IgD-negative memory B cell (primary cell): Measurements from ENCODE around the gene PCDH9. TPM values are rescaled to one million over a fixed set of nuclear protein-coding genes. Genes with fewer than 3 reads are reported as not detected.

Experiments
- H3K27ac Mint-ChIP-seq, 3 donors: one replicate each; pipeline ENCODE4 v1.8.0; 2020 to 2022; ENCODE audit warnings: mild to moderate bottlenecking in 3 of 3, mixed read lengths in 3 of 3, moderate library complexity in 1 of 3
- H3K27me3 Mint-ChIP-seq: one replicate; pipeline ENCODE4 v1.8.0; 2021; ENCODE audit warnings: mixed read lengths
- H3K36me3 Mint-ChIP-seq: one replicate; pipeline ENCODE4 v1.8.0; 2020; ENCODE audit warnings: mild to moderate bottlenecking, mixed read lengths
- H3K4me1 Mint-ChIP-seq, 3 donors: one replicate each; pipeline ENCODE4 v1.8.0; 2020 to 2022; ENCODE audit warnings: mixed read lengths in 3 of 3, mild to moderate bottlenecking in 1 of 3
- H3K4me3 Mint-ChIP-seq, 4 donors: one replicate each; pipeline ENCODE4 v1.8.0; 2020 to 2022; ENCODE audit warnings: mild to moderate bottlenecking in 4 of 4, mixed read lengths in 4 of 4, moderate library complexity in 3 of 4
- H3K9me3 Mint-ChIP-seq, 3 donors: one replicate each; pipeline ENCODE4 v1.8.0; 2020 to 2021; ENCODE audit warnings: mixed read lengths in 3 of 3, mild to moderate bottlenecking in 1 of 3
- polyA plus RNA-seq: library from polyadenylated mRNA; unstranded; fragments of 300-500 nt; fragmentation: Illumina TruSeq; gene quantifications from one replicate; pipeline ENCODE4 v1.2.3, GENCODE V29; 2021

The PCDH9 gene
- polyA plus RNA-seq, 1 donor from 2014 or later: 2.3 TPM

DNA sequence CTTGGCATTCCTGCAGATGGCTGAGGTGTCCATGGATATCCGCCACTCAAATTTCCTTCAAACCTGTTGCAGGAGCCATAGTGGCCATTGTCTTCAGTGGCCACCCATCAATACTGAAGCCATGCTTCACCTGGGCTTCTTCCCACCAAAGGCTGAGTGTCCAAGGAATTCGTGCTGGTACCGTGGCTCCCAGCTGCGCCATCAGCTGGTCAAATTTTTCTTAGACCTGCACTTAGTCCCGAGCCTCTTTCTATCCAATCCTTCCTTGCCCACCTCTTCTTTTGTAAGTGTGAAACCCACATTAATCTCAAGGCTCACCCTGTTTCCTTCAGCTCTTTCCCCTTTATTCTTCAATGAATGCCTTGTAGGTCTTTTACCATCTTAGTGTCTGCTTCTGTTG lies 152.1 kb downstream of the PCDH9 start:
- Mint-ChIP-seq H3K4me1 (no peaks in the 10 kb centered on the region), H3K27me3 (no peaks in the 10 kb centered on the region), H3K27ac (no peak overlapping the region), H3K9me3 (no peaks in the 10 kb centered on the region), H3K4me3 (no peak overlapping the region), H3K36me3 (no peaks in the 10 kb centered on the region)

DNA sequence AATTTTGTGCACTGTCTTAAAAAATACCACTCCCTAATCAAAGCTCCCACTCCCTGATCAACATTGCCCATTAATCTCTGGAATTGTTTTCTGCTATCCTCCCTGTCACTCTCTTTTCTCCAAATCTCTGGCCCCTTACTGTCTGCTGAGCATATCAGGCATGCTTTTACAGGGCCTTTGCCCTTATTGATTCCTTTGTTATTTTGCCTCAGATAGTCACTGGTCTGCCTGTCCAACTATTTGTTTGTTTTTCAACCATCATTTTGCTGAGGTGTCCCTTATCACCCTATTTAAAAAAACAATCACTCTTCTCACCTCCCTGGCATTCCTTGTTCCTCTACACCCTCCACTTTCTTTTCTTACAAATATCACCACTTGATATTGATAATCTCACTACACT lies 153.0 kb downstream of the PCDH9 start:
- no peak overlapping the region for H3K4me3 Mint-ChIP-seq
- no peaks in the 10 kb centered on the region for H3K4me1 Mint-ChIP-seq
- H3K27me3 Mint-ChIP-seq: no peaks in the 10 kb centered on the region
- no peak overlapping the region for H3K27ac Mint-ChIP-seq
- no peaks in the 10 kb centered on the region for H3K9me3 Mint-ChIP-seq
- H3K36me3 Mint-ChIP-seq: no peaks in the 10 kb centered on the region

DNA sequence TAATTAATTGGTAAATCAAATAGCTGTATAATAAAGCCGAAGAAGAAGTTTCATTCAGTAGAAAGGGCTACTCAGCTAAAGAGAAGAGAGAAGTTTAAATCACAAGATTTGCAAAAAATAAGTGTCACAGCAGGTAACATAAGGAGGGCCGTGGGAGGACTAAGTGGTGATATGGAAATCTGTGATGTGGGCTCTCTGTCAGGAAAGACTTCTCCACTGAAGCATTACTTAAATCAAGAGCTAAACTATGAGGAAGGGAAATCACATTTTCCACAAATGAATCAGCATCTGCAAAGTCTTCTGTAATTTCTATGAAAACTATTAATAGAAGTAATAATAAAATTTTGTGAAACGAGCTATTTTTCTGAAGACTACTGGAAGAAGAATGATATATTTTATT lies 153.8 kb downstream of the PCDH9 start:
- no peaks in the 10 kb centered on the region for H3K4me1 Mint-ChIP-seq
- H3K4me3 Mint-ChIP-seq: no peak overlapping the region
- no peaks in the 10 kb centered on the region for H3K9me3 Mint-ChIP-seq
- no peaks in the 10 kb centered on the region for H3K27me3 Mint-ChIP-seq
- no peaks in the 10 kb centered on the region for H3K36me3 Mint-ChIP-seq
- no peak overlapping the region for H3K27ac Mint-ChIP-seq

DNA sequence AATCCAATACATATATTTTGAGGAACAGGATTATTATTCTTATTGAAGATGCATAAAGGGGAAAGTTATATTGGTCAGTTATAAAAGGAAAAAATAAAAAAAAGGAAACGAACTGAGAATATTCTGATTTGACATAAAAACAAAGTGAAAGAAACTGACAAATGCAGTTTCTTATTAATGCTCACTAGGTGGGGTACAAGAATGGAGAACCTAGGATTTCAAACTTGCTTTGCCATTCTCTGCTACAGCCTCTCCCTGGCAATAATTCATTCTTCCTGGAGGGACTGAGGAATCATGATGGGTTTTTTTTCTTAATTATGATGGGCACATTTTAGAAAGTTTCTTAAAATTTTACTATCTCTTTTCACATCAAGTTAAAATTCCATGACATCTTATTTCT lies 154.9 kb downstream of the PCDH9 start:
- H3K9me3 Mint-ChIP-seq: no peaks in the 10 kb centered on the region
- H3K36me3 Mint-ChIP-seq: no peaks in the 10 kb centered on the region
- no peak overlapping the region for H3K27ac Mint-ChIP-seq
- no peak overlapping the region for H3K4me3 Mint-ChIP-seq
- H3K4me1 Mint-ChIP-seq: no peaks in the 10 kb centered on the region
- H3K27me3 Mint-ChIP-seq: no peaks in the 10 kb centered on the region

DNA sequence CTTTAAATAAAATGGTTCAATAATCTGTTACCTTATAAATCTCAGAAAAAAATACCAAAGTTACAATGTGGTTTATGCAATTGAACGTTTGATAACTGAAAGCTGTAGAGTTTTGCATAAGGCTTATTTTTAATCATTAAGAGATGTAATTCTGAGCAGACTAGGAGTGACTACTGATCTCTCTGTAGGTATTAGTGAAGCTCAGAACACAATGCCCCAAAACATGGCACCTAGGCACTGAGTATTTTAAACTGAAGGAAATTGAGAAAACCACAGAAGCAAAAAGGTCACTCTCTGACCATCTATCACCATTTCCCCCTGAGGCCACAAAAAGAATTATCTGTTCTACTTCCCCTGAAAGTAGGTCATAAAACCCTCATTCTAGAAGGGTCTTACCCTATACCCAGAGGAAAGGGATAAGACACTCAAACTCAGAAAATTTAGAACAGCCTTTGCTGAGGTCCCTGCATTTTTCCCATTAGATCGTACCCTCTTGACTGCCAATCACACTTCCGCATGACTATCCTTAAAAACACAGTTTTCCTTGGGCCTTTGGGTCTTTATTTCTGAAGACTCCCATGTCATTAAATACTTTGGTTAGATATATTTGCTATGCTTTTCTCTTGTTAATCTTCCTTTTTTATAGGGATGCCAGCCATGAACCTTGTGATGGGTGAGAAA lies 158.1 kb downstream of the PCDH9 start:
- Mint-ChIP-seq H3K9me3 (no peaks in the 10 kb centered on the region), H3K27ac (no peak overlapping the region), H3K4me3 (no peak overlapping the region), H3K27me3 (no peaks in the 10 kb centered on the region), H3K4me1 (no peaks in the 10 kb centered on the region), H3K36me3 (no peaks in the 10 kb centered on the region)

DNA sequence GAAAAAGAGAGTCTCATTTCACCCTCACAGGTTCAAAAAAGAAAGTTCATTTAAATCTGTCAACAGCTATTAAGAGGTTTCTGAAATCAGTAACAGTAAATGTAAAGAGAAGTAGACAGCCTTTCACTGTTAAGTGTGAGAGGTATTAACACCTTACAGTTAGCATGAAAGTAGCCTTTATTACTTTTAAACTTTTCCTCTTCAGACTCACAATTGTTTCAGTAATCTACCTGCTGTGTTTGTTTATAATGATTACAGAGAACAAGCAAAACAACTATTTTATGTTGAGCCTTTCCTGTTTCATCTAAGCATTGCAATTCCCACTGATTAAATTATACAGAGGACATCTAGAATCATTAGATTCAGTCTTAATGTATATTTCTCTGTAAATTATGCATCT lies 159.8 kb downstream of the PCDH9 start:
- H3K4me1 Mint-ChIP-seq: no peaks in the 10 kb centered on the region
- H3K36me3 Mint-ChIP-seq: no peaks in the 10 kb centered on the region
- no peak overlapping the region for H3K4me3 Mint-ChIP-seq
- no peak overlapping the region for H3K27ac Mint-ChIP-seq
- H3K27me3 Mint-ChIP-seq: no peaks in the 10 kb centered on the region
- H3K9me3 Mint-ChIP-seq: no peaks in the 10 kb centered on the region

DNA sequence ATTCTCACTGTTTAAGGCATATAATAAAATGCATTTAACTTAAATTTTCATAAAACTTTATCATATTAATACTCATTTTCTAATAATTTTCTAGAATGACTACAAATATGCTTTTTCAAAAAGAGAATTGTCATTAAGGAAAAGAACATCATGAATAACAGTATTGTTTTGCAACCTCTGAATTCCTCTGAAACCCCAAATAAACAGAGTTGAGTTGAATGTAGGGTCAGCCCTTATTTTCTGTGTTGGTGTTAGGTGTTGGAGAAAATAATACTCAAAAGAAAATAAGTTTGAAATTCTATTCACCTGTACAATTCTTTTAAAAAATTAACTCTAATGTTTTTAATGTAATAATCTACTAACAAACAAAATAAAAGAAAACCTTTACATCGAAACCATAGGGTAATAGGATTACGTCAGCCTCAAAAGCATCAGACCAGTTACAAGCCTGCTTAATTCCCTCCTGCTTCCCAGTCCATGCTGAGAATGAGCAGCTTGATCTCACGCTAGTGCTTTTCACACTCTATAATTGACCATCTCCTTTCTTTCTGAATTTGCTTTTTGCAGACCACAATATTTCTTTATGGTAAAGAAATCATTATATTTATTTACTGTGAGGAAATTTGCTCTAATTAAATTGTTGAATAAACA lies 160.9 kb downstream of the PCDH9 start:
- Mint-ChIP-seq H3K4me1 (no peaks in the 10 kb centered on the region), H3K36me3 (no peaks in the 10 kb centered on the region), H3K27me3 (no peaks in the 10 kb centered on the region), H3K27ac (no peak overlapping the region), H3K4me3 (no peak overlapping the region), H3K9me3 (no peaks in the 10 kb centered on the region)

DNA sequence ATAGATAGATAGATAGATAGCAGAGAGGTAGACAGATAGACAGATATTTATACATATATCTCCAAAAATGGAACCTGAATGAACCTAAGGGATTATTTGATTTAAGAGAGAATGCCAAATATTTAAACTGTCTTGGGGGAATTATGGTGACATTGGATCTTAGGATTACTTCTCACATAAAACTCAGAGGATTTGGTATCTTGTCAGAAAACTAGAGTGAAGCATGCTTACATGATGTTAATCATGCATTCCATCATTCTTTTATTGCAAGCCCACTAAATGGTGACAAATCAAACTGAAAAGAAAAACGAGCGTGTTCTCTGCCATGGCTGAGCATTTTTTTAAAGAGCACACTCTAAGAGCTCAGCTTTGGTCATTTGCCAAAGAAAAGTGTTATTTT lies 165.2 kb downstream of the PCDH9 start:
- no peak overlapping the region for H3K27ac Mint-ChIP-seq
- no peaks in the 10 kb centered on the region for H3K4me1 Mint-ChIP-seq
- H3K9me3 Mint-ChIP-seq: no peaks in the 10 kb centered on the region
- no peaks in the 10 kb centered on the region for H3K27me3 Mint-ChIP-seq
- no peak overlapping the region for H3K4me3 Mint-ChIP-seq
- no peaks in the 10 kb centered on the region for H3K36me3 Mint-ChIP-seq

DNA sequence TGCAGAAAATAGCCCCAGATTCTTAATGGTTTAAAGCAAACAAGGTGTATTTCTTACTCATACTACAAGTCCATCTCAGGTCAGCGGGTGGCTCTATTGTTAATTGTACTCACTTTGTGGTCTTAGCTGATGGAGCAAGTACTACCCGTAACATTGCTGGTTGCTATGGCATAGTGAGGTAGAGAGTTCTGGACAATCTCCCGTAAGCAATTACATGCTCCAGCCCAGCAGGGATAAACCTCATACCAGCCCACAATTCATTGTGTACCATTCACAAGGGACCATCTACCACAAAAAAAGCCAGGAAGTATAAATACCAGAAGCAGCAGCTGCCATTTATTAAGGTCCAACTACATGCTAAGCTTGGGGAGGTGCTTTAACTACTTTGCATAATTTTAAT lies 167.1 kb downstream of the PCDH9 start:
- Mint-ChIP-seq H3K4me3 (no peak overlapping the region), H3K36me3 (no peaks in the 10 kb centered on the region), H3K27ac (no peak overlapping the region), H3K4me1 (no peaks in the 10 kb centered on the region), H3K27me3 (no peaks in the 10 kb centered on the region), H3K9me3 (no peaks in the 10 kb centered on the region)

DNA sequence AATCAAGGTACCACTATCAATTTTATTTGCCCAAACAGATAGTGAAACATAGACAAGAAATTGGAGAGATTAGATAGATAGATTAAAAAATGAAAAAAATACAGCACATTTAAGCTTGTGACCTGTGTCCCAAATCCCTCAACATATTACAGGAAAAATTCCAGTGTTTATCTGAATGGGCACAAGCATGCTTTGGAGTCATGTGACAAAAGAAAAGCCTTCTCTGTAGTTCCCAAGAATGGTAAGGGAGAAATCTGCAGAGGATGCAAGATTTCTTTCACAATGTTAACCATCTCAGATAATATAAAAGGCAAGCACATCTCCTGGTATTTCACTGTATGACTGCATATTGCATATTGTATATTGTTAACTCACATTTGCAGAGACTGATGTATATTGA lies 168.0 kb downstream of the PCDH9 start:
- H3K9me3 Mint-ChIP-seq: no peaks in the 10 kb centered on the region
- no peaks in the 10 kb centered on the region for H3K36me3 Mint-ChIP-seq
- H3K27ac Mint-ChIP-seq: no peak overlapping the region
- no peaks in the 10 kb centered on the region for H3K27me3 Mint-ChIP-seq
- H3K4me3 Mint-ChIP-seq: no peak overlapping the region
- no peaks in the 10 kb centered on the region for H3K4me1 Mint-ChIP-seq

DNA sequence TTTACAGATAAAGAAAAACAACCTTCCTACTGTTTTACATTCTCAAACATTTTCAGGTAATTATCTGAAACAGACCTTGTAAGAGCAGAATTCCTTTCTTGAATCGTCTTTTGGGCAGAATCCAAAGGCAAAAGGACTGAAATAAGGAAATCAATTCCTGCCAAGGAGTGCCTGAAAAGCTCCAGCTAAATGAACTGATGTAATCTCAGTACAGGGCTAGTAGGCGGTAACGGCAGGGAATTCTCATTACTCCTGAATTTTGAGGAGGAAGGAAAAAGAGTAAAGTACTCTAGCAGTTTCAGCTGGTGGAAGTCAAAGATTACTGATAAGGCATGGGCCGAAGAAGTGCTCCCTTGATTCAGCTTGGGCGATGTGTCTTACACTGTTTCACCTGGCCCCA lies 168.4 kb downstream of the PCDH9 start:
- Mint-ChIP-seq H3K36me3 (no peaks in the 10 kb centered on the region), H3K9me3 (no peaks in the 10 kb centered on the region), H3K27ac (no peak overlapping the region), H3K27me3 (no peaks in the 10 kb centered on the region), H3K4me3 (no peak overlapping the region), H3K4me1 (no peaks in the 10 kb centered on the region)

DNA sequence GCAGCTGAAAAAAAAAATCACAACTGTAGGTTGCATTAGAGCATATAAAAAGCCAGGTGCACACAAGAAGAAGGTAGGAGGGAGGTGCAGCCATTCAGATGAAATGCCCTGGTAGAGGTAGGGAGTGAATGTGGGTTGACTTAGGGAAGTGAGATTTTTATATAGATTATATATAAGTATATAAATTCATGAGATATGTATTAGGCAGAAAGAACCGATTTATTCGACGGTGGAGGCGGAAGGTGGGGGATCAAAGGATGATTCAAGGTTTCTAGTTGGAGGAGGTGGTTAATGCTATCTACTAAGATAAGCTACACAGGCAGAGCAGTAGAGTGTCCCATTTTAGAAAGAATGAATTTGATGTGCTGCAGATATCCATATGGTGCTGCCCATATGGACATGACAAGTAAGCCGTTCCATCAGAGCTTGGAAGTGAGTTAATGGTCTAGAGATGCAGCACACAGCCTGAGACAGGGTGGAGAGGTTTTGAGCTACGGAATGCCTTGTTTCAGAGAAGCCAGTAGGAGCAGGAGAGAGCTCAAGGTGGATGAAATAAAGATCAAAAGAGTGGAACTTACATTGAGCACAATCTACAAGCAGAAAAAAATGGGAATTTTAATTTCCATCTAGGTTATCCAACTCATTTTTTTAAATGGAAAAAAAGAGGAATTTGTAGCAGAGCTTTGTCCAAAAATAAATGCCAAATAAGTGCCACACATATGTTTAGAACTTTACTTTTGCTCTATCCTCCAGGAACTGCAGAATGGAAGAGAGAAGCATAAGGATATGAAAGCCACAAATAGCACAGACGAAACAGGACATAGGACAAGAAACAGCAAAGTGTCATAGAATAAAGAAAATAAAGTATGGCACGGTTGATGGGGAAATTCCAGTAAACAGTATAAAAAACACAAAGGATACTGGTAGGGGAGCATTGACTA lies 177.3 kb downstream of the PCDH9 start:
- Mint-ChIP-seq H3K4me1 (peaks cover 0 to 3% (median 0%) of the 10 kb centered on the region in 3 donors), H3K27me3 (no peaks in the 10 kb centered on the region), H3K4me3 (no peak overlapping the region), H3K27ac (no peak overlapping the region), H3K9me3 (peaks cover 0 to 3% (median 0%) of the 10 kb centered on the region in 3 donors), H3K36me3 (no peaks in the 10 kb centered on the region)

DNA sequence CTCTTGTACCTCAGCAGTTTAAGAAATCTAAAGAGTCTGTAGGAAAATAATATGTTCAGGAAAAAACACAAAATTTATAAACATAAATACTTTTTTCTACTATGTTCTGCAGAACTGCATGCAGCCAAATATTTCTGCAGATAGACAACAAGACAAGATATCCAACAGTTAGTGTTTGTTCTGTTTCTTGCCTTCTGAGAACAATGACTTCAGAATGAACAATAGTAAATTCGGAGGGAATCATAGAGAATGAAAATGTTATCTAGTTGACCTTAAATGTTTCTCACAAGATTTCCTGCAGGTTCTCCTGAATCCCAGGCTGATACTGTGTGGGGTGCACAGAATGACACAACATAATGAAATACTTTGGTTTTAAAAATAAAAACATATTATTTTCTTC lies 180.4 kb downstream of the PCDH9 start:
- Mint-ChIP-seq H3K4me3 (no peak overlapping the region), H3K4me1 (peaks cover 0 to 3% (median 0%) of the 10 kb centered on the region in 3 donors), H3K9me3 (peaks cover 0 to 3% (median 2%) of the 10 kb centered on the region in 3 donors), H3K27me3 (no peaks in the 10 kb centered on the region), H3K36me3 (no peaks in the 10 kb centered on the region), H3K27ac (no peak overlapping the region)

DNA sequence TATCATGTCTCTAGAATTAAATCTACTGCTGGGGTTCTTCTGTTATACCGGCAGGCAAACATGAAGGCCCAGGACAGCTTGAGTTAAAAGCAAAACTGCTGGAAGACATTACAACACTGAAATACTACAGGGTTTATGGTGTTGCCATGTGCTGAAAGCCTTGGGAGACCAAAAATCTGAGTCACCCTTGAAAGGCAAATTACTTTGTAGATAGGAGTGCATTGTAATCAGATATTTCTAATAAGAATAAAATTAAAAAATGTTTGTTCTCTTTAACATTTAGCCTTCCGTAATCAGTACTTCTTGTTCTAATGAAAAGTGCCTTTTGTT lies 181.3 kb downstream of the PCDH9 start:
- Mint-ChIP-seq H3K27me3 (no peaks in the 10 kb centered on the region), H3K4me3 (no peak overlapping the region), H3K4me1 (peaks cover 0 to 3% (median 0%) of the 10 kb centered on the region in 3 donors), H3K27ac (no peak overlapping the region), H3K9me3 (peaks cover 0 to 3% (median 2%) of the 10 kb centered on the region in 3 donors), H3K36me3 (no peaks in the 10 kb centered on the region)

DNA sequence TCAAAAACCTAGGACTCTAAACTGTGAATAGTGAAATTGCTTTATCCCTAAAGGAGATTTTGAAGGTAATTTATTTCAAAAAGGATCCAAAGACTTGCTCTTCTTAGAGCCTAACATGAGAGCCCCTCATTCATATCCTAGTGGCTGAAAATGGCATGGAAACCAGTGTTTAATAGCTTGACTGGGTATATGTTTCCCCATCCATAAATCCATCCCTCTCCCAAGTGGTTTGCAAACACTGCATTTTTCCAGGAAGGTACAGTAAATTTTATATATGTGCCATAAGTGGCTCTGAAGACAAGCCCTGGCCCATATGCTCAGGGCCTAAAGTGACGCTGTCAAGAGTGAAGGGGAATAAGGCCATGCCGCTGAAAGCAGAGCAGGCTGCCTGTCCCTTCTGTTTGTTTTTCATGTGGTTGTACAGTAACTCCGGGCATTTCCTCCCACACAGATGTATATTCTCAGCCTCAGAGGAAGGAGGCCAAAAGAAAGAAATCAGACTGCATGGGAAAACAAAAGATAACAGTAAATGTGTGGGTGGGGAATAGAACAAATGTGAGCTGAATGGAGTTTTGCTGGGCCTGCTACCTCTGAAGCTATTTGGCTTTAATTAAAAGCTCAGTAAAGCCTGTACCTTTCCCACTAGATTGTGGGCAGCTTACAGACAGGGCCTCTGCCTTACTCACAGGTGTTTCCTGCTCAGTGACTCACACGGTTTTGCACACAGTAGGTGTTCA lies 181.9 kb downstream of the PCDH9 start:
- peaks cover 0 to 2% (median 2%) of the 10 kb centered on the region in 3 donors for H3K9me3 Mint-ChIP-seq
- H3K4me3 Mint-ChIP-seq: no peak overlapping the region
- no peaks in the 10 kb centered on the region for H3K36me3 Mint-ChIP-seq
- peaks cover 0 to 3% (median 0%) of the 10 kb centered on the region in 3 donors for H3K4me1 Mint-ChIP-seq
- no peaks in the 10 kb centered on the region for H3K27me3 Mint-ChIP-seq
- no peak overlapping the region for H3K27ac Mint-ChIP-seq
